WERI-Rb-1 (cell line): ENCODE results near the gene TJP3.

Source experiments
- DNase-seq: peaks from one replicate; pipeline ENCODE4 v3.0.0-alpha.2; 2020
- H3K27ac ChIP-seq: fragments of 250-450 bp; sonication (Bioruptor Pico); 2 replicates; pipeline ENCODE4 v1.5.1; 2020; ENCODE audit warnings: mild to moderate bottlenecking, moderate library complexity
- H3K27me3 ChIP-seq: fragments of 250-450 bp; sonication (Bioruptor Pico); 2 replicates; pipeline ENCODE4 v1.5.1; 2021; ENCODE audit warnings: mild to moderate bottlenecking, low read depth, moderate library complexity; ENCODE audit not compliant: insufficient read depth, severe bottlenecking
- H3K36me3 ChIP-seq: fragments of 250-450 bp; sonication (Bioruptor Pico); 2 replicates; pipeline ENCODE4 v1.5.1; 2020; ENCODE audit warnings: mild to moderate bottlenecking, moderate library complexity
- H3K4me3 ChIP-seq: 2 replicates; pipeline ENCODE4 v1.5.1; 2011; ENCODE audit warnings: low read depth, mild to moderate bottlenecking, control low read depth, low read length
- H3K9me3 ChIP-seq: fragments of 250-450 bp; sonication (Bioruptor Pico); 2 replicates; pipeline ENCODE4 v1.5.1; 2021; ENCODE audit warnings: mild to moderate bottlenecking, moderate library complexity; ENCODE audit not compliant: severe bottlenecking
- CTCF ChIP-seq: IDR thresholded peaks from 2 replicates; pipeline ENCODE4 v1.5.1; 2011; ENCODE audit warnings: low read depth, mild to moderate bottlenecking, control low read depth, inconsistent platforms, low read length

TJP3 gene

GRCh38 chr19:3737487-3738205, 29.5 kb downstream of the TJP3 start:
- DNase-seq = no peak
- H3K4me3 ChIP-seq = no peak overlapping the region
- TF ChIP-seq CTCF = no peak
- H3K27ac ChIP-seq = no peak overlapping the region
- H3K9me3 ChIP-seq = no peaks in the 10 kb centered on the region
- H3K27me3 ChIP-seq = no peaks in the 10 kb centered on the region
- H3K36me3 ChIP-seq = peaks cover 81% of the 10 kb centered on the region

GRCh38 chr19:3738477-3739220, 30.5 kb downstream of the TJP3 start:
- Histone ChIP-seq H3K4me3 (no peak overlapping the region), H3K27ac (no peak overlapping the region), H3K36me3 (peaks cover 76% of the 10 kb centered on the region), H3K9me3 (no peaks in the 10 kb centered on the region), H3K27me3 (no peaks in the 10 kb centered on the region)
- TF ChIP-seq CTCF = no peak
- no peak for DNase-seq

GRCh38 chr19:3740431-3740830, 32.2 kb downstream of the TJP3 start:
- no peak overlapping the region for H3K4me3 ChIP-seq
- H3K27ac ChIP-seq = no peak overlapping the region
- H3K36me3 ChIP-seq = peaks cover 74% of the 10 kb centered on the region
- TF ChIP-seq CTCF = no peak
- no peaks in the 10 kb centered on the region for H3K9me3 ChIP-seq
- DNase-seq = no peak
- H3K27me3 ChIP-seq = no peaks in the 10 kb centered on the region

GRCh38 chr19:3743486-3743885, 35.3 kb downstream of the TJP3 start:
- Histone ChIP-seq H3K27me3 (no peaks in the 10 kb centered on the region), H3K36me3 (peaks cover 72% of the 10 kb centered on the region), H3K9me3 (no peaks in the 10 kb centered on the region), H3K27ac (no peak overlapping the region; the same call in 1 of the 2 replicates), H3K4me3 (no peak overlapping the region)
- DNase-seq = no peak
- no peak for TF ChIP-seq CTCF

DNA sequence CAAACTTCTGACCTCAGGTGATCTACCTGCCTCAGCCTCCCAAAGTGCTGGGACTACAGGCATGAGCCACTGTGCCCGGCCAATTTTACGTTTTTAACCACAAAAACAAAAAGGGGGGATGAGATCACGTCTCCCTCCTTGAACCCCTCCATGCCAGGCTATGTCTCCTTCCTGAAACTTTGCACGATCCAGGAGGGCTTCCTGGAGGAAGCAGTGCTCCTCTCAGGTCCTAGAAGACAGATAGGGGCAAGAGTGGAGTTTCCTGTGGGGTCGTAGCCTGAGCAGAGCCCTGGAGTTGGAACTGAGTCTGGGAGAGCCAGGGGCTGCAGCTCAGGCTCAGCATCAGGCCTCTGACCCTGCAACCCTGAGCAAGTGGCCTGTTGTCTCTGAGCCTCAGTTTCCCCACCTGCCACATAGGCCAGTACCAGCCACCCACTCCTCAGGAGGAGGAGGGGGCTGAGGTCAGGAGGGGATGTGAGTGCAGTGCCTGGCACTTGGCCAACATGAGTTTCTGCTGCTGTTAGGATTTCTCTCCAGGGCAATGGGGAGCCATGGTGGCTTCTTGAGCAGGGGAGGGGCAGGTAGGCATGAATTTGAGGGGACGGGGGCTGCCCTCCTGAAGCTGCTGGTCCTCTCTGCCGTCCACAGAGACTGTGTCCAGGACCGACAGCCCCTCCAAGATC, 37.3 kb downstream of the TJP3 start:
- Histone ChIP-seq H3K9me3 (no peaks in the 10 kb centered on the region), H3K36me3 (peaks cover 71% of the 10 kb centered on the region), H3K27me3 (no peaks in the 10 kb centered on the region), H3K27ac (no peak overlapping the region), H3K4me3 (no peak overlapping the region)
- TF ChIP-seq CTCF = no peak
- no peak for DNase-seq
